Erythroblast (primary cell): ENCODE results near the gene ECSCR.

Source experiments
- GATA1 ChIP-seq: IDR thresholded peaks from 2 replicates; pipeline ENCODE4 v1.6.1; 2011; ENCODE audit warnings: low read depth, mild to moderate bottlenecking, control low read depth, low read length, moderate library complexity
- POLR2A ChIP-seq: IDR thresholded peaks from 2 replicates; pipeline ENCODE4 v1.6.1; 2011; ENCODE audit warnings: mild to moderate bottlenecking, low read length

DNA sequence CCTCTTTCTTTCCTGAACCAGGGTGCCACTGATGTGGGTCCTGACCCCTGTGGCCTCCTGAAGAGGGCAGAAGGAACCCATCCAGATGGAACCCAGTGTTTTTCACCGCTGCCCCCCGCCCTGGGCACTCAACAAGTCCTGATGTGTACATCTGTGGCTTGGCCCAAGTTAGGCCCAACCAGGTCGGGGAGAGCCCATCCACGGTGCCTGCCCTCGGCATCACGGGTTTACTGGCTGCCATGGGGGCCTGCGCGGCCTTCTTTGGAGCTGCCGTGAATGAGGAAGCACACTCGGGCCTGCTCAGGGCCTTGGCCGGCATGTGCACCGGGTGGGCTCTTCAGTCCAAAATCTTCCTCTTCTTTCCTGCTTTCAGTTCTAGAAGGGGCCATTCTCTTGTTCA, 5.8 kb downstream of the ECSCR start:
- TF ChIP-seq POLR2A (no peak), GATA1 (no peak)
